CD14-positive monocyte (primary cell): ENCODE results near the gene HTT-AS. TPM values are rescaled to one million over a fixed set of nuclear protein-coding genes. Genes with fewer than 3 reads are reported as not detected.

Experiments
- DNase-seq, 3 donors: peaks; one replicate each; pipeline ENCODE4 v3.0.0-alpha.2; 2011 to 2022
- H2AFZ ChIP-seq: 2 replicates; pipeline ENCODE4 v1.6.0; 2012; ENCODE audit warnings: mild to moderate bottlenecking, low read depth, low read length, inconsistent platforms; ENCODE audit not compliant: insufficient read depth, poor library complexity, severe bottlenecking
- H3K27ac ChIP-seq, 2 donors: 1 replicate in 1 of 2; 2 replicates in 1 of 2; pipeline ENCODE4 v1.5.1; 2012 to 2013; ENCODE audit warnings: low read length in 2 of 2, control low read depth in 1 of 2, inconsistent platforms in 1 of 2, low read depth in 1 of 2, mild to moderate bottlenecking in 1 of 2
- H3K27me3 ChIP-seq, 2 donors: one replicate each; pipeline versions ENCODE4 v1.6.0 to v1.6.1; 2011 to 2013; ENCODE audit warnings: low read length in 2 of 2; ENCODE audit not compliant: control insufficient read depth in 2 of 2, insufficient read depth in 2 of 2
- H3K36me3 ChIP-seq, 2 donors: replicated peaks in 1 of 2; 1 replicate in 1 of 2; 2 replicates in 1 of 2; pipeline versions ENCODE4 v1.5.1 to v1.6.1; 2012 to 2013; ENCODE audit warnings: low read length in 2 of 2, control low read depth in 1 of 2, inconsistent platforms in 1 of 2, mild to moderate bottlenecking in 1 of 2; ENCODE audit not compliant: insufficient read depth in 2 of 2, control insufficient read depth in 1 of 2
- H3K4me1 ChIP-seq, 2 donors: 1 replicate in 1 of 2; 2 replicates in 1 of 2; pipeline versions ENCODE4 v1.5.1 to v1.6.1; 2012 to 2013; ENCODE audit warnings: low read length in 2 of 2, control low read depth in 1 of 2, inconsistent platforms in 1 of 2, mild to moderate bottlenecking in 1 of 2, moderate library complexity in 1 of 2; ENCODE audit not compliant: insufficient read depth in 2 of 2, control insufficient read depth in 1 of 2
- H3K4me2 ChIP-seq: replicated peaks from 2 replicates; pipeline ENCODE3; 2012; ENCODE audit warnings: low read length, moderate library complexity, mild to moderate bottlenecking; ENCODE audit not compliant: poor library complexity, severe bottlenecking; ENCODE audit errors: extremely low read depth
- H3K4me3 ChIP-seq, 3 experiments: fragments of 200-600 bp in 1 of 3; sonication (generic) in 1 of 3; replicated peaks in 1 of 3; 1 replicate in 2 of 3; 2 replicates in 1 of 3; pipeline ENCODE4 v1.5.1; 2011 to 2013; ENCODE audit warnings: low read length in 3 of 3, mild to moderate bottlenecking in 3 of 3, control low read depth in 2 of 3, low read depth in 2 of 3, inconsistent platforms in 1 of 3, moderate library complexity in 1 of 3
- H3K79me2 ChIP-seq: 2 replicates; pipeline ENCODE4 v1.6.0; 2012; ENCODE audit warnings: mild to moderate bottlenecking, control low read depth, inconsistent platforms, low read length, moderate library complexity; ENCODE audit not compliant: insufficient read depth
- H3K9ac ChIP-seq: 2 replicates; pipeline ENCODE4 v1.6.0; 2017; ENCODE audit warnings: low read length, mild to moderate bottlenecking; ENCODE audit not compliant: insufficient read depth, poor library complexity, severe bottlenecking
- H3K9me3 ChIP-seq, 2 donors: replicated peaks in 1 of 2; 1 replicate in 1 of 2; 2 replicates in 1 of 2; pipeline versions ENCODE4 v1.5.1 to v1.6.1; 2012 to 2013; ENCODE audit warnings: low read length in 2 of 2, control low read depth in 1 of 2; ENCODE audit not compliant: control insufficient read depth in 1 of 2, insufficient read depth in 1 of 2
- H4K20me1 ChIP-seq: 2 replicates; pipeline ENCODE4 v1.6.0; 2012; ENCODE audit warnings: mild to moderate bottlenecking, low read length, control low read depth, moderate library complexity; ENCODE audit not compliant: insufficient read depth
- H3K27ac Mint-ChIP-seq, 7 donors: one replicate each; pipeline ENCODE4 v1.8.0; 2020; ENCODE audit warnings: mild to moderate bottlenecking in 7 of 7, mixed read lengths in 7 of 7, moderate library complexity in 6 of 7, inconsistent platforms in 2 of 7
- H3K27me3 Mint-ChIP-seq, 3 donors: one replicate each; pipeline ENCODE4 v1.8.0; 2021 to 2022; ENCODE audit warnings: low read depth in 3 of 3, mild to moderate bottlenecking in 3 of 3, mixed read lengths in 3 of 3, moderate library complexity in 3 of 3, inconsistent platforms in 1 of 3
- H3K36me3 Mint-ChIP-seq, 2 donors: one replicate each; pipeline ENCODE4 v1.8.0; 2020; ENCODE audit warnings: mixed read lengths in 2 of 2, inconsistent platforms in 1 of 2, mild to moderate bottlenecking in 1 of 2
- H3K4me1 Mint-ChIP-seq: one replicate; pipeline ENCODE4 v1.8.0; 2020; ENCODE audit warnings: mild to moderate bottlenecking, mixed read lengths
- H3K4me3 Mint-ChIP-seq, 2 donors: one replicate each; pipeline ENCODE4 v1.8.0; 2020; ENCODE audit warnings: mild to moderate bottlenecking in 2 of 2, mixed read lengths in 2 of 2, moderate library complexity in 1 of 2
- H3K9me3 Mint-ChIP-seq, 7 donors: one replicate each; pipeline ENCODE4 v1.8.0; 2020 to 2022; ENCODE audit warnings: mixed read lengths in 7 of 7, mild to moderate bottlenecking in 6 of 7, moderate library complexity in 6 of 7, inconsistent platforms in 2 of 7
- WGBS: methylation state at CpG from one replicate; pipeline ENCODE4 v1.1.5; 2013; ENCODE audit warnings: missing lambda C conversion rate; ENCODE audit not compliant: insufficient coverage; 5-methylcytosine and 5-hydroxymethylcytosine counted together
- intact Hi-C, 2 donors: fragments of 100-400 bp; cut with micrococcal nuclease; formaldehyde crosslinking; loops; one replicate each; pipeline versions ENCODE4 v1.15.0 to v1.15.1; 2023
- polyA plus RNA-seq, 3 donors: library from polyadenylated mRNA; depleted of rRNA in 1 of 3; unstranded in 2 of 3; stranded (reverse) in 1 of 3; fragments of 300-500 nt in 2 of 3; fragments of >200 nt in 1 of 3; fragmentation: Illumina TruSeq in 2 of 3; gene quantifications; 1 replicate in 2 of 3; 2 replicates in 1 of 3; pipeline ENCODE4 v1.2.3, GENCODE V29; 2012 to 2021
- TF ChIP-seq, protein P1 (sequence below): fragments of 200-600 bp; IDR thresholded peaks from one replicate; pipeline ENCODE4 v1.8.0; 2022; ENCODE audit warnings: antibody characterized with exemption, mild to moderate bottlenecking

HTT-AS gene
- polyA plus RNA-seq, 3 donors: not detected

DNA sequence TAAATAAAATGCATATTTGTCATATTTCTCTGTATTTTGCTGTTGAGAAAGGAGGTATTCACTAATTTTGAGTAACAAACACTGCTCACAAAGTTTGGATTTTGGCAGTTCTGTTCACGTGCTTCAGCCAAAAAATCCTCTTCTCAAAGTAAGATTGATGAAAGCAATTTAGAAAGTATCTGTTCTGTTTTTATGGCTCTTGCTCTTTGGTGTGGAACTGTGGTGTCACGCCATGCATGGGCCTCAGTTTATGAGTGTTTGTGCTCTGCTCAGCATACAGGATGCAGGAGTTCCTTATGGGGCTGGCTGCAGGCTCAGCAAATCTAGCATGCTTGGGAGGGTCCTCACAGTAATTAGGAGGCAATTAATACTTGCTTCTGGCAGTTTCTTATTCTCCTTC is 3.5 kb upstream of the HTT-AS start:
- no peaks in the 10 kb centered on the region for H3K36me3 ChIP-seq
- peaks cover 37% of the 10 kb centered on the region for H3K4me1 Mint-ChIP-seq
- H3K4me3 ChIP-seq: no peak overlapping the region
- H3K4me3 Mint-ChIP-seq: no peak overlapping the region
- TF ChIP-seq, protein P1, sequence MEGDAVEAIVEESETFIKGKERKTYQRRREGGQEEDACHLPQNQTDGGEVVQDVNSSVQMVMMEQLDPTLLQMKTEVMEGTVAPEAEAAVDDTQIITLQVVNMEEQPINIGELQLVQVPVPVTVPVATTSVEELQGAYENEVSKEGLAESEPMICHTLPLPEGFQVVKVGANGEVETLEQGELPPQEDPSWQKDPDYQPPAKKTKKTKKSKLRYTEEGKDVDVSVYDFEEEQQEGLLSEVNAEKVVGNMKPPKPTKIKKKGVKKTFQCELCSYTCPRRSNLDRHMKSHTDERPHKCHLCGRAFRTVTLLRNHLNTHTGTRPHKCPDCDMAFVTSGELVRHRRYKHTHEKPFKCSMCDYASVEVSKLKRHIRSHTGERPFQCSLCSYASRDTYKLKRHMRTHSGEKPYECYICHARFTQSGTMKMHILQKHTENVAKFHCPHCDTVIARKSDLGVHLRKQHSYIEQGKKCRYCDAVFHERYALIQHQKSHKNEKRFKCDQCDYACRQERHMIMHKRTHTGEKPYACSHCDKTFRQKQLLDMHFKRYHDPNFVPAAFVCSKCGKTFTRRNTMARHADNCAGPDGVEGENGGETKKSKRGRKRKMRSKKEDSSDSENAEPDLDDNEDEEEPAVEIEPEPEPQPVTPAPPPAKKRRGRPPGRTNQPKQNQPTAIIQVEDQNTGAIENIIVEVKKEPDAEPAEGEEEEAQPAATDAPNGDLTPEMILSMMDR: no peak
- peaks cover 5 to 9% of the 10 kb centered on the region in 2 donors for H3K36me3 Mint-ChIP-seq
- no peak overlapping the region for H3K27ac ChIP-seq
- peaks cover 0 to 2% (median 0%) of the 10 kb centered on the region in 3 donors for H3K27me3 Mint-ChIP-seq
- DNase-seq: no peak
- H3K4me1 ChIP-seq: peaks cover 30 to 41% of the 10 kb centered on the region in 2 donors
- no peaks in the 10 kb centered on the region for H3K9me3 Mint-ChIP-seq
- H3K27me3 ChIP-seq: no peaks in the 10 kb centered on the region
- 38% methylated on average over 1 of the region's 2 CpGs for WGBS
- H3K27ac Mint-ChIP-seq: no peak overlapping the region
- intact Hi-C loops: loop anchor here (10.0 kb wide), 2 partner anchors 217 to 1493 kb away; partner anchors contain the start of gene RGS12 (in 1 of the 2)
- no peaks in the 10 kb centered on the region for H3K9me3 ChIP-seq
- peaks cover 70% of the 10 kb centered on the region for H4K20me1 ChIP-seq
- H3K4me2 ChIP-seq: no peak overlapping the region
- no peak overlapping the region for H2AFZ ChIP-seq
- no peak overlapping the region for H3K9ac ChIP-seq
- H3K79me2 ChIP-seq: peaks cover 77% of the 10 kb centered on the region

DNA sequence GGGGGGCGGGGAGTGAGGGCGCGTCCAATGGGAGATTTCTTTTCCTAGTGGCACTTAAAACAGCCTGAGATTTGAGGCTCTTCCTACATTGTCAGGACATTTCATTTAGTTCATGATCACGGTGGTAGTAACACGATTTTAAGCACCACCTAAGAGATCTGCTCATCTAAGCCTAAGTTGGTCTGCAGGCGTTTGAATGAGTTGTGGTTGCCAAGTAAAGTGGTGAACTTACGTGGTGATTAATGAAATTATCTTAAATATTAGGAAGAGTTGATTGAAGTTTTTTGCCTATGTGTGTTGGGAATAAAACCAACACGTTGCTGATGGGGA is 1.3 kb upstream of the HTT-AS start:
- Mint-ChIP-seq H3K36me3 (peaks cover 5 to 9% of the 10 kb centered on the region in 2 donors), H3K9me3 (no peaks in the 10 kb centered on the region), H3K4me1 (peaks cover 34% of the 10 kb centered on the region), H3K27ac (peak overlapping the region; percentile 7 to 97 (median 94)), H3K4me3 (peak overlapping the region; percentile 92), H3K27me3 (no peaks in the 10 kb centered on the region)
- WGBS: 0% methylated on average over 3 of the region's 8 CpGs
- Histone ChIP-seq H3K9ac (peak overlapping the region; percentile 92), H2AFZ (peak overlapping the region; percentile 63), H3K27me3 (no peaks in the 10 kb centered on the region), H4K20me1 (peaks cover 48% of the 10 kb centered on the region), H3K4me3 (peak overlapping the region; percentile 58 to 95 (median 89)), H3K36me3 (no peaks in the 10 kb centered on the region), H3K9me3 (no peaks in the 10 kb centered on the region), H3K79me2 (peaks cover 55% of the 10 kb centered on the region), H3K4me2 (peak overlapping the region; percentile 87), H3K4me1 (peaks cover 30 to 41% of the 10 kb centered on the region in 2 donors), H3K27ac (peak overlapping the region in 1 of 2 donors; percentile 92)
- TF ChIP-seq, protein P1: no peak
- DNase-seq: no peak
- intact Hi-C loops: loop anchor here (10.0 kb wide), 2 partner anchors 219 to 1491 kb away; partner anchors contain the start of gene RGS12 (in 1 of the 2)
